Right lobe of liver (tissue), 4 donors: ENCODE data around the gene TMEM51.

Experiments used
- POLR2A ChIP-seq: fragments of 450-650 bp; IDR thresholded peaks from one replicate; pipeline ENCODE4 v1.6.1; 2017; ENCODE audit warnings: antibody characterized with exemption, mild to moderate bottlenecking
- TF ChIP-seq, protein P1 (sequence below), 4 donors: fragments of 200-600 bp in 3 of 4; fragments of 450-650 bp in 1 of 4; IDR thresholded peaks; one replicate each; pipeline versions ENCODE4 v1.5.1 to v1.8.0; 2016 to 2022; ENCODE audit warnings: antibody characterized with exemption in 4 of 4, mild to moderate bottlenecking in 2 of 4
- donor health status: DM: no; HTN: no; CAD: no.
- donor health status: DM: no; HTN: no; CAD: no.
- donor health status: DM: no; HTN: yes; CAD: no.

DNA sequence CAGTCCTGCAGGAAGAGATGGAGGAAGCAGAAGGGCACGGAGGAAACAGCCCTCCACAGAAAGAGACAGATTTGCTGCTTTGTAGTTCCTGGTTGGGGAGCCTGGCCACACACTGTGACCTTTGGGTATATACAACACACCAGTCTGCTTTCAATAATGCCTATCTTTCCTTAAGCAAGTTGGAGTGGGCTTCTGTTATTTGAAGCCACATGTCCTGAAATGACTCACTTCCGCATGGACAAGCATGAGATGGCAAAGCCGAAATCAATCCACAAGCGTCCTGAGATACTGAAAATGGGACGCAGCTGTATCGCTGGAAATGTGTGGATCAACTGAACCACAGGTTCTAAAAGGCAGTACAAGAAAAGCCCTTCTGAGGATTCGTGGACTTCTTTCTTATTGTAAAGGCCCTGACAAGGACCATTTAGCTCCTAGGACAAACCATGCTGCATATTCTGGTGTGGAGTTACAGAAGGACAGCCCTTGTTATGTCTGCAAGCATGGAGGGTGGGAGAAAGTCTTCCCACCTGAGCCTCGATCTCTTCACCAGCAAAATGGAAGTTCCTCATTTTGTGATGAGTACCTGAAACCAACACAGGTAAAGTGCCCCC is 70.8 kb downstream of the TMEM51 start:
- TF ChIP-seq, protein P1, sequence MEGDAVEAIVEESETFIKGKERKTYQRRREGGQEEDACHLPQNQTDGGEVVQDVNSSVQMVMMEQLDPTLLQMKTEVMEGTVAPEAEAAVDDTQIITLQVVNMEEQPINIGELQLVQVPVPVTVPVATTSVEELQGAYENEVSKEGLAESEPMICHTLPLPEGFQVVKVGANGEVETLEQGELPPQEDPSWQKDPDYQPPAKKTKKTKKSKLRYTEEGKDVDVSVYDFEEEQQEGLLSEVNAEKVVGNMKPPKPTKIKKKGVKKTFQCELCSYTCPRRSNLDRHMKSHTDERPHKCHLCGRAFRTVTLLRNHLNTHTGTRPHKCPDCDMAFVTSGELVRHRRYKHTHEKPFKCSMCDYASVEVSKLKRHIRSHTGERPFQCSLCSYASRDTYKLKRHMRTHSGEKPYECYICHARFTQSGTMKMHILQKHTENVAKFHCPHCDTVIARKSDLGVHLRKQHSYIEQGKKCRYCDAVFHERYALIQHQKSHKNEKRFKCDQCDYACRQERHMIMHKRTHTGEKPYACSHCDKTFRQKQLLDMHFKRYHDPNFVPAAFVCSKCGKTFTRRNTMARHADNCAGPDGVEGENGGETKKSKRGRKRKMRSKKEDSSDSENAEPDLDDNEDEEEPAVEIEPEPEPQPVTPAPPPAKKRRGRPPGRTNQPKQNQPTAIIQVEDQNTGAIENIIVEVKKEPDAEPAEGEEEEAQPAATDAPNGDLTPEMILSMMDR (IDR thresholded peaks at IDR 0.05), result no peak
- no peak for TF ChIP-seq POLR2A
